ENCODE data around the gene PRDX6.
"Not testable (repeated sequence)": the region's sequence is repeated elsewhere in the genome, so short reads cannot be mapped to it uniquely, and the experiment has no call there.

The PRDX6 gene

GRCh38 chr1:173477286-173478093 lies at the start of gene PRDX6:
Gene PRDX6, plus strand, starts transcription at chr1:173477335. Its CDS starts 63 bp downstream, at chr1:173477398.
- no peak for DNase-seq

- peak; percentile 74 for DNase-seq
Measured at GRCh38 chr1:173429471-173430402, 47.4 kb upstream of the PRDX6 start.

- DNase-seq = no peak
Measured at GRCh38 chr1:173430677-173431303, 46.3 kb upstream of the PRDX6 start.

- DNase-seq = peak; percentile 67
Measured at GRCh38 chr1:173431304-173432045, 45.7 kb upstream of the PRDX6 start.

GRCh38 chr1:173432331-173432730 lies 44.8 kb upstream of the PRDX6 start:
- DNase-seq = no peak

- no peak for DNase-seq
Measured at GRCh38 chr1:173433751-173434326, 43.3 kb upstream of the PRDX6 start.

- no peak for DNase-seq
Measured at GRCh38 chr1:173436841-173437428, 40.2 kb upstream of the PRDX6 start.

GRCh38 chr1:173438675-173439074 lies 38.5 kb upstream of the PRDX6 start:
- DNase-seq = no peak

- no peak for DNase-seq
Measured at GRCh38 chr1:173440430-173440829, 36.7 kb upstream of the PRDX6 start.

- DNase-seq = no peak
Measured at GRCh38 chr1:173444757-173445156, 32.4 kb upstream of the PRDX6 start.

- no peak for DNase-seq
Measured at GRCh38 chr1:173445164-173445563, 32.0 kb upstream of the PRDX6 start.

GRCh38 chr1:173445656-173446055 lies 31.5 kb upstream of the PRDX6 start:
- DNase-seq = no peak

GRCh38 chr1:173447224-173447623 lies 29.9 kb upstream of the PRDX6 start:
- DNase-seq = no peak

- DNase-seq = no peak
Measured at GRCh38 chr1:173448945-173449344, 28.2 kb upstream of the PRDX6 start.

GRCh38 chr1:173451981-173452380 lies 25.2 kb upstream of the PRDX6 start:
- DNase-seq = no peak

GRCh38 chr1:173453982-173454381 lies 23.2 kb upstream of the PRDX6 start:
- no peak for DNase-seq

- no peak for DNase-seq
Measured at GRCh38 chr1:173454966-173455524, 22.1 kb upstream of the PRDX6 start.

GRCh38 chr1:173459885-173460284 lies 17.2 kb upstream of the PRDX6 start:
- no peak for DNase-seq

GRCh38 chr1:173462666-173463065 lies 14.5 kb upstream of the PRDX6 start:
- DNase-seq = not testable (repeated sequence)

- not testable (repeated sequence) for DNase-seq
Measured at GRCh38 chr1:173464185-173464584, 12.9 kb upstream of the PRDX6 start.

- no peak for DNase-seq
Measured at GRCh38 chr1:173467426-173467825, 9.7 kb upstream of the PRDX6 start.
